NCI-H774 (cell line): Measurements from ENCODE around the gene SPATA19.
"Not testable (repeated sequence)": the region's sequence is repeated elsewhere in the genome, so short reads cannot be mapped to it uniquely, and the experiment has no call there.

Source experiments
- DNase-seq: peaks from one replicate; lab custom pipeline; 2025; lab: John Stamatoyannopoulos, UW

The SPATA19 gene, protein sequence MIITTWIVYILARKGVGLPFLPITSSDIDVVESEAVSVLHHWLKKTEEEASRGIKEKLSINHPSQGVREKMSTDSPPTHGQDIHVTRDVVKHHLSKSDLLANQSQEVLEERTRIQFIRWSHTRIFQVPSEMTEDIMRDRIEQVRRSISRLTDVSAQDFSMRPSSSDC

GRCh38 chr11:133845413-133845812 lies at the start of gene SPATA19:
SPATA19 (minus strand) TSS chr11:133845513; CDS start chr11:133845446, 67 bp downstream.
- no peak for DNase-seq

GRCh38 chr11:133895061-133895479 lies 49.8 kb upstream of the SPATA19 start:
- no peak for DNase-seq

GRCh38 chr11:133893381-133893780 lies 48.1 kb upstream of the SPATA19 start:
- DNase-seq = no peak

DNA sequence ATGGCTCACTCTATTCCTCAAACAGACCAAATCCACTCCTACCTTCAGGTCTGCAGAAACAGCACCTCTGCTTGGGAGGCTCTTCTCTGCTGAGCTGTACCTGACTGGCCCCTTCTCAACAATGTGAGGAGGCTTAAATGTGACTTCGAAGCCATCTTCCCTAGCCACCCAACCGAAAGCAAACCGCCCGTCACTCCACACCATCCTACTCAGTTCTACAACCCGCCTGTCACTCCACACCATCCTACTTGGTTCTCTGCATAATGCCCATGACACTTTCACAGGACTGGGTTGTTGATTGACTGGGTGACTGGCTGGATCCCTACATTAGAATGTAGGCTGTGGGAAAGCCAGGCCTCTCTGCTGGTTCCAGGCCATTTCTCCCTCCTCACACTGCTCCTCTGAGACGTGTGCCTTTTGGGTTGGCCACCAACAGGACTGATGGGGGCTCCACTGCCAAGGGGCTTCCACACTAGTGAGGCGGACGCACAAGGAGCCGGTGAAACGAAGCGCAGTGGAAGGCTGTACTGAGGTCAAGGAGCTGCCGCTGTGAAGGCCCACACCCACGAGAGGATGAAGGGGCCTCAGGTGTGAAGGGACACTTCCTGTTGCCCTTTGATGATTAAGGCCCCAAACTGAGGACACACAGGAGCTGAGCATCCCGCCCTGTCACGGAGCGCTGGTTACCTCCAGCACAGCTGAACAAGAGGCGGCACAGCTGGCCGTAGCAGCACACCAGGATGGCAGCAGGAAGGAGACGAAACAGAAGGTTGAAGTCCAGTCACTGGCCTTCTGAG lies 47.5 kb upstream of the SPATA19 start:
- no peak for DNase-seq

GRCh38 chr11:133892126-133892525 lies 46.8 kb upstream of the SPATA19 start:
- no peak for DNase-seq

DNA sequence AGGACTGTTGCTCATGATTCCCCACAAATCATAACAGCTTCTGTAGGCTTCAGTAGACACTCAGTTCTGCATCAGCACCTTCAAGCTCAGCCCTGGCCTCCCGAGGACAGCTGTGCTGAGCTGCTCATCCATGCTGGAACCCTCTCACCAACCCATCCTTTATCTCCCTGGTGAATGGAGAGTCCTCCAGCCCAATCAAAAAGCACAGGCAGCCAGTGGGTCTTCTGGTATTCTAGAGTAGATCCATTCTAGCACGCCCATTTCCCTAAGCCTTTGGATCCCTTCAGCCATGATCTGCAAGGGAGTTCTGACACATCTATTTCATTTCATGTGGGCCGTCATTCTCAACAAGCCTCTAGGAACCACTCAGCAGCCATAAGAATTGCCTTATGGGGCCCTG lies 44.6 kb upstream of the SPATA19 start:
- DNase-seq = no peak

DNA sequence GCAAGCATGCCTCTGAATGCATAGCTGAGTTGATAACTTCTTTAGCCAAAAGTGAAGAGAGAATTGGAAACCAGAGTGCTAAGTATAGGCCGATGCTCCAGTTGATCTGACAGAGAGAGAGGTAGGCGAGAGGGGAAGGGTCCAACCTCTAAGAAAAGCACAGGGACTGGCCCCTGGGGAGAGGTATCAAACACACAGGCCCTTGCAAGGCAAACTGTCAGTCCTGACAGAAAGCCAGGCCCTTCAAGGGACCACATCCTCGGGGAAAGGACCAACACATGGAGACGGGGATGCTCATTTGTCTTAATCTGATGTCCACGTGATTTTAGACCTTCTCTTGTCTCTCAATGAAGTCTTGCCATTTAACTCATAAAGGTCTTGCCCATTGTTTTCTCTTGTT lies 43.9 kb upstream of the SPATA19 start:
- DNase-seq = no peak

GRCh38 chr11:133887692-133888332 lies 42.5 kb upstream of the SPATA19 start:
- DNase-seq = no peak

DNA sequence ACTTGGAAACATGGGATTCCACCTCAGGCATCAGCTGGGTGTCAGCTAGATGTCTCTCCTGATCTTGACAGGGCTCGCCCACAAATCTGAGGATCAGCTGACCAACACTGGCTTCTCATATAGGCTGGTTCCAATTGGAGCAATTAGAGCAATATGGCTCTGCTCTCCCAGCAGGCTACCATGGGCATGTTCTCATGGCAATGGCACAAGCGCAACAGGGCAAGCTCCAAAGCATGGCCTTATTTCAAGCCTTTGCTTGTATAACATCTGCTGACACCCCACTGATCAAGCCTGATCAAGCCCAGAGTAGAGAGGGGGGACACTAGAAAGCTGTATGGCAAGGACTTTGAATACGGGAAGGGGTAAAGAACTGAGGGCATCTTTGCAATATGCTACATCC lies 40.7 kb upstream of the SPATA19 start:
- no peak for DNase-seq

DNA sequence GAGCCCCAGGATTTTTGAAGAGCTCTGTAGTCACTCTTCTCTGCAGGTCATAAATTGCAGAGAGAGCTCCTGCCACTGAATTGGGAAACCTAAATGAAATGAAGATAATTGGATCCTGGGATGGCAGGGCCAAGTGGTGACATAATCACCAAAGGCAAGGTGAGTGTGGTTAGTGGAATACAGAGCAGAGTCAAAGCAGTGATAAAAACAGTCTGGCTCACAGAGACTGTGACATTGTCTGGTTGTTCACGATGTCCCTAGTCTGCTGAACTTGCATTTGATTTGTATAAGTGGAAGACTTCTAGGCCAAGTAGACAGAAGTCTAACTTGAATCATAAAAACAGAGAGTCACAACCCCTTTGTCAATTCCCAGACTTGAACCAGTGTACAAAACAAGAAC lies 26.8 kb upstream of the SPATA19 start:
- no peak for DNase-seq

GRCh38 chr11:133867456-133867855 lies 22.1 kb upstream of the SPATA19 start:
- DNase-seq = no peak

DNA sequence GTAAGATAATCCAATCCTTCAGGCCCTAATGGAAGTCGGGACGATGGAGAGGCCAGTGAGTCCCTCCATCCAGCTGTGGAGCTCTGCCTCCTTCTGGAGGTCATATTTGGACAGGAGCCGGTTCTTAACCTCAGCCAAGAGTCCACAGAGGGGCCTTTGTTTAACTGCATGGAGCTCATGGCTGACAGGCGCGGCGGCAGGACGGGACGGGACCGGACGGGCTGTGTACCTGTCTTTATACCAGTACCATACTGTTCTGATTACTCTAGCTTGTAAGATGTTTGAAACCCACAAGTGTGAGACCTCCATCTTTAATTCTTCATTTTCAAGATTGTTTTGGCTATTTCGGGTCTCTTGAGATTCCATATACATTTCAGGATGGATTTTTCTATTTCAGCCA lies 20.2 kb upstream of the SPATA19 start:
- DNase-seq = no peak

GRCh38 chr11:133864756-133865155 lies 19.4 kb upstream of the SPATA19 start:
- DNase-seq = no peak

DNA sequence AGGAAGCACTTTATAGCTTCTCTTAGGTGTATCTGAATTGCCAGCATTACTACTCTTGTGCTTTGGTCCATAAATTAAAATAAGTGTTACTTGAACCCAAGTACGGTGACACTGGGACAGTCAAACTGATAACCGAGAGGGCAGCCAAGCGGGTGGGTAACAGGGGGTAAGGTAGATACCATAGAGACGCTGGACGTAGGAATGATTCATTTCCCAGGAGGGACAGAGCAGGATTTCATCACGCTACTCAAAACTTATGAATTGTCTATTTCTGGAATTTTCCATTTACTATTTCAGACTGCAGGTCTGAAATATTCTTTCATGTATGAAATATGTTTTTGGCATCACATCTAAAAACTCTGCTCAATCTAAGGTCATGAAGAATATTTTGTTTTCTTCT lies 14.8 kb upstream of the SPATA19 start:
- DNase-seq = no peak

DNA sequence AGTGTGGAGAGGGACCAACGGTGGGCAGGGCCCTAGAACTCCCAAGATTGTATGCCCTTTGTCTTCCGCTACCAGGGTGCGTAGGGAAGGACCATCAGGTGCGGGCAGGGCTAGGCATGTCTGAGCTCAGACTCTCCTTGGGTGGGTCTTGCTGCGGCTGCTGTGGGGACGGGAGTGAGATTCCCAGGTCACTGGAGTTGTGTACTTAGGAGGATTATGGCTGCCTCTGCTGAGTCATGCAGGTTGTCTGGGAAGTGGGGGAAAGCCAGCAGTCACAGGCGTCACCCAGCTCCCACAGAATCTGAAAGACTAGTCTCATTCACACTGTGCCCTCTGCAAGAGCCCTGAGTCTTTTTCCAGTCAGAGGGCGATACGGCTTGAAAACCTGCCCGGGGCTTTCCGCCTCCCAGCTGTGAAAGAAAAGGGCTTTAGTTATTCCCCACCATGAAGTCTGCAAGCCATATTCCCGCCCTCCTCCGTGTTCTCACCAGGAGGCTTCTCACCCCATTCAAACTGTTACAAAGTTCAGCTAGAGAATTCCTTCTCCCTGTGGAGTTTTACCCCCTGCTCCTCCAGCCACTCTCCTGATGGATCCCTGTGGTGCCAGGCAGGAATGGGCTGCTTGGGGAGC lies 9.1 kb upstream of the SPATA19 start:
- DNase-seq = not testable (repeated sequence)

GRCh38 chr11:133844217-133844616 lies 1.1 kb downstream of the SPATA19 start:
- DNase-seq = no peak

GRCh38 chr11:133843454-133843987 lies 1.8 kb downstream of the SPATA19 start:
- no peak for DNase-seq

- DNase-seq = no peak
Observed at GRCh38 chr11:133842730-133843129, 2.6 kb downstream of the SPATA19 start.

DNA sequence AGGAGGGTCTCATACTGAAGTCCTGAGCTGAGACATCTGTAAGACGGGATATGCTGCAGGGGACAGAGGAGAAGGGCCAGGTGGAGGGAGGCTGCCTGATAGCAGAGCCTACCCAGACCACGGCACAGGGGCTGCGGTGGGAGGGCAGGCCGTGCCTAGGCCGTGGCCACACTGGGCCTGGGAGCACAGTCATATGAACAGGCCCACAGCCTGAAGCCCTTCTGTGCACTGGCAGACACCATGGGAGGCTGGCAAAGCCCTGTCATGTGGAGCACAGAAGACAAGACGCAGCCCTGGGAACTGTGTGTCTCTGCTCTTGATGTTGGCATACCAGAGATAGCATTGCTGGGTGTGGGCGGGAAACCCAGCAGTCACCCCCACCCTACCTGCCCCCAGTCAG lies 3.3 kb downstream of the SPATA19 start:
- DNase-seq = no peak

GRCh38 chr11:133841279-133842043 lies 3.9 kb downstream of the SPATA19 start:
- no peak for DNase-seq

DNA sequence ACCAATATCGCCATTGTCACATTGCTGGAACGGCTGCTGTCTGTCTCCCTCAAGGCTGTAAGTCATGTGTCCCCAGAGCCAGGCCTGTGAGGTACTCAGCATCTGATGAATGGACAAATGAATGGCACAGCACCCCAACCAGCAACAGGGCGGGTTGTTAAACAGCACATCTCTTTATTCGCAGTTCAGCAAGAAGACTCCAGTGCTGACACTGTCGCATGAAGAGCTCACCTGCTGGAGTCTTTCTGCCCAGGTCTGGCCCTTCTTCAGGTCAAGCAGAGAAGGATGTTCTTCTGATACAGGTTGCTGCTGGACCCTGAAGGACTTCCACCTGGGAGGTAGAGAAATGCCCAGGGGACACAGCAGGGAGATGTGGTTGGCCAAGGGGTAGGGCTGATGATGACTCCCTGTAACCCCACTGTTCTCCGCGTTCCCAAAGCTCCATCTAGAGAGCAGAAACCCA lies 4.8 kb downstream of the SPATA19 start:
- no peak for DNase-seq
